Hepatic stellate cell (primary cell): ENCODE measurements around the gene PWWP2B.

ENCODE experiments used
- DNase-seq: peaks from one replicate; pipeline ENCODE4 v3.0.0; 2011; ENCODE audit warnings: low spot score

The PWWP2B gene

GRCh38 chr10:132447446-132448247, 50.6 kb downstream of the PWWP2B start:
- DNase-seq: no peak

DNA sequence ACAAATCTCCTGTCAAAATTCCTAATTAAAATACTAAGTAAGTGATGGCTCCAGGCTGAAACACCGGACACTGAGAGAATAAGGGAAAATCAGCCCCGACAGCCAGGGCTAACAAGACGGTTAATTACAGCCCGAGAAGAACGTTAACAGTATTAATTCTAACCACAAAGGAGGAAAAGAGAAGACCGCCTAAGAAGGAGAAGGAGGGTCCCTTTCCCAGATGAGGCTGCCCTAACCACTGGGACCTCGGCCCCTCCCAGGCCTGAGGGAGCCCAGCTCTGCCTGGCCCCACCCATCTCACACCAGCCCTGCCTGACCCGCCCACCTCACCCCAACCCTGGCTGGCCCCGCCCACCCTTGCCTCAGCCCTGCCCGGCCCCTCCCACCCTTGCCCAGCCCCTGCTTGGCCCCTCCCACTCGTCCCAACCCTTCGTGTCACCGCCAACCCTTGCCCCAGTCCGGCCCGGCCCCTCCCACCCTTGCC, 51.3 kb downstream of the PWWP2B start:
- no peak for DNase-seq

GRCh38 chr10:132449051-132449810, 52.2 kb downstream of the PWWP2B start:
- DNase-seq: no peak

DNA sequence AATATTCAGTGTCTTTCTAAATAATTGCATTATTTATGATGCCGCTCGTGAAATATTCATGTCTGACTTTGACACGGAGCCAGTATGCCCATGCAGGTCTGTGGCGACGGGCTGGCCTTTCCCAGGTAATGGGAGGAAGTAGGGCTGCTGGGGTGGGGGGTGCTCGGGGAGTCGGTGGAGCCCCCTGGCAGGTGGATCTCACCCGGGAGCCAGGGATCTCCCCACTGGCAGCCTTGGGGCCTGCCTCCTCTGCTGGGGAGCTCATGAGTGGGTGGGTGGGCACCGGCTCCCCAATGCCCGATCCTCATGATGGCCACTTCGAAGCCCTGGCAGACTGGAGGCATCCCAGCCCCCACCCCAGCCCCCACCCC, 52.8 kb downstream of the PWWP2B start:
- DNase-seq: no peak

DNA sequence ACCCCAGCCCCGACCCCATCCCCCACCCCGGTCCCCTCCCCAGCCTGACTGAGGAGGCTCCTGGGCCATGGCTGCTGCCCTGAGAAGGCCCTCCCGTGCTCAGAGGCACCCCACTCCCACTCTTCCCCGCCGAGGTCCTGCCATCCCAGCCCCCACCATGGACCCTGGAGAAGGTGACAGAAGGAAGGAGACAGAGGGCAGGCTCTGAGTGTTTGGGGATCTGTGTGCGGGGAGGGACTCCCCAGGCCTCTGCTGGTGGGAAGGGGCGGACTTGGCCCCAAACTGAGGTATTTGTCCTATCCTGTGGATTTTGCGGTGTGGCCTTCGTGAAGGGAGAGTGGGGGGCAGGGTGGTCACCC, 53.4 kb downstream of the PWWP2B start:
- no peak for DNase-seq

- no peak for DNase-seq
Observed at GRCh38 chr10:132450825-132451505, 54.0 kb downstream of the PWWP2B start.

- no peak for DNase-seq
Observed at GRCh38 chr10:132451506-132452215, 54.7 kb downstream of the PWWP2B start.

GRCh38 chr10:132452216-132452650, 55.2 kb downstream of the PWWP2B start:
- no peak for DNase-seq

GRCh38 chr10:132452651-132453469, 55.9 kb downstream of the PWWP2B start:
- peak; percentile 97 for DNase-seq

- DNase-seq: no peak
Observed at GRCh38 chr10:132453470-132453861, 56.5 kb downstream of the PWWP2B start.

DNA sequence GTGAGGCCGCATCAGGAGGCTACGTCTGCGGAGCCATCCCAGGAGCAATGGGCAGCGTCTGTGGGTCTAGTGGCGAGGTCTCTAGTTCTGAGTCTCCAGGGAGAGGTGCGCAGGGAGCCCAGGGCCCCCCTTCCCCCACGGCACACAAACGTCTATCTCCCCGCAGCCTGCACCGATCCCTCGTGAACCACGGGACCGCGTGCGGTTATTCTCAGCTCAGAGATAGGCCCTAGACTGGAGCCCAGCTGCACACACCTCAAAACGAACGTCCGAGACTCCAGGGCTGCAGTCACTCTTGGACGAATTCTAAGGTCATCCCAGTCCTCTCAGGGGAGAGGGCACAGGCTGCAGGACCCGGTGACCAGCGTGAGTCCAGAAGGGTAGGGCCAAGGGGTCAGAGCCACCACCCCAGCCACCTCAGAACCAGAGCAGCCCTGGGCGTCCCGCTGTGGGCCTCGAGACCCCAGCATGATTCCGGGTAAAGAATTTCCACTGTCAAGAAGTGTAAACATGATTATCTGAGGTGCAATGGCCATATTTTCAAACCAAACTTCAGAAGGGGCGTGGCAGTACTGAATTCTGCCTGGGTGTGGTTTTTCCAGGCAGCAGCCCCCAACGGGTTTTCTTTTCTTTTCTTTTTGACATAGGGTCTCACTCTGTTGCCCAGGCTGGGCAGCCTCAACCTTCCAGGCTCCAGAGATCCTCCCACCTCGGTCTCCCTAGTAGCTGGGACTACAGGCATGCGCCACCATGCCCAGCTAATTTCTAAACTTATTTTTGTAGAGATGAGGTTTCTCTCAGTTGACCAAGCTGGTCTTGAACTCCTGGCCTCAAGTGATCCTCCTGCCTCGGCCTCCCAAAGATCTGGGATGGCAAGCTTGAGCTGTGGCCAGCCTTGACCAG, 57.5 kb downstream of the PWWP2B start:
- DNase-seq: no peak

DNA sequence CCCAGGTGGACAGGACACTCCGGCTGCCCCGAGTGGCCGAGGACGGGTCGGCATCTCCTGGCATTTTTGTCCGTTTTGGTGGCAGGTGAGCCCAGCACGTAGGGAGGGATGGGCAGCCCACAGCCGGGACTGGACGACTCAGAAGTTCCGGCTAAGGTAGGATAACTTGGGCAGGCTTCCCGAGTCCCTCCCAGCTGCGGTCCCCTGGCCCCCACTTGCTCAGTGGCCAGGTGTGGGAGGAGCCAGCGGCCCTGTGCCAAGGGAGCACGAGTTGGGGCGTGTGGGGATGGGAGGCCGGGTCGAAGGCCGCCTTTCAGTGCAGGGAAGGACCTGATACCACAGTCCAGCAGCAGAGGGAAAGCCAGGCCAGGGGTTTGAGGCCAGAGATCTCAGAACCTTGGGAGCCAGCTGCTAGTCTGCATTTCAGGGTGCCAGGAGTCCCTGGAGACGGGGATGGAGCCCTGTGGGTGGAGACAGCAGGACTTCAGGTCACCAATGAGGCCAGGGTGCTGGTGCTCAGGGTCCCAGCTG, 58.5 kb downstream of the PWWP2B start:
- no peak for DNase-seq

DNA sequence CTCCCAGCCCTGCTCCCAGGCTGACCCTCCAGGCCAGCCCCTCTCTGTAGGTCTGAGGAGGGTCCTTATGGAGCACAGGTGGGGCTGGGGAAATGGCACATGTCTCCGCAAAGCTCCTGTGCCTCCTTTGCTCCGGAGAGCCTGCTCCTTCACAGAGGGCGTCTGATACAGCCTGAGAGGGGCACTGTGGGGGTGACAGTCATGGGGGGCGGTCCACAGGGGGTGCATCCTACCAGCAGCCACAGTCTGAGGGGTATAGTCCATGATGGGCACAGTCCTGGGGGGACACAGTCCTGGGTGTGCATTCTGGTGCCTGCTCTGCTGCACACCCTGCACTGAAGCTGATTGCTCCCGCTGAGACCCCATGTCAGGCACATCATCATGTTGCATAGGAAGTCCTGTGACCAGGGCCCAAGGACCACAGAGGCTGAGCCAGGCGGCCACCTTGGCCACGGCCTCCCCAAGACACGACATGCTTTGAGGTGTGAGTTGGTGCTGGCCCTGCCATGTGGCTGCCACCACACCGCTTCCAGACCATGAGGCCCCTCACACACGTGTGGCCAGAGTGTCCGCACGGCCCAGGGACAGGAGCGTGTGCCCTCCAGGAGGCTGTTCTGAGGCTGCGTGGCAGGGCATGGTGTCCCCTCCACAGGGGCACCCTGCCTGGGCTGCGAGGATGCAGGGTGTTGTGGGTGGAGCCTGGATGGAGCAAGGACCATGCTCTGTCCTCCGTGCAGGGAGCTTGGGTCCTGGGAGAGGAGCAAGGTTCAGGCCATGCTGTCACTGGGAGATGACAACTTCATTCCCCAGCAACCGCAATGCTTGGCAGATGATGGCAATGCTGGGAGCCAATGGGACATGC, 59.2 kb downstream of the PWWP2B start:
- DNase-seq: no peak

GRCh38 chr10:132456881-132457280, 59.9 kb downstream of the PWWP2B start:
- no peak for DNase-seq

- no peak for DNase-seq
Observed at GRCh38 chr10:132457328-132458070, 60.5 kb downstream of the PWWP2B start.

- DNase-seq: no peak
Observed at GRCh38 chr10:132458071-132458585, 61.1 kb downstream of the PWWP2B start.

- peak; percentile 76 for DNase-seq
Observed at GRCh38 chr10:132458586-132459300, 61.7 kb downstream of the PWWP2B start.
